Progenitor cell of endocrine pancreas (in vitro differentiated cells): ENCODE results near the gene RPL18. TPM values are rescaled to one million over a fixed set of nuclear protein-coding genes. Genes with fewer than 3 reads are reported as not detected.
A peak's percentile ranks its signal among the peaks of the same experiment; 100 is the strongest.

ENCODE experiments used
- DNase-seq: peaks from one replicate; pipeline ENCODE4 v3.0.0; 2021; ENCODE audit warnings: low spot score; ENCODE audit not compliant: unreplicated experiment
- H3K27ac Mint-ChIP-seq: 2 replicates; pipeline ENCODE4 v1.8.0; 2021; ENCODE audit warnings: mild to moderate bottlenecking, moderate library complexity, mixed read lengths
- H3K27me3 Mint-ChIP-seq: 2 replicates; pipeline ENCODE4 v1.8.0; 2021; ENCODE audit warnings: mixed read lengths
- H3K36me3 Mint-ChIP-seq: 2 replicates; pipeline ENCODE4 v1.8.0; 2022; ENCODE audit warnings: mixed read lengths; ENCODE audit not compliant: insufficient read depth
- H3K4me1 Mint-ChIP-seq: 2 replicates; pipeline ENCODE4 v1.8.0; 2021; ENCODE audit warnings: low read depth, mixed read lengths
- H3K4me3 Mint-ChIP-seq: 2 replicates; pipeline ENCODE4 v1.8.0; 2021; ENCODE audit warnings: low read depth, mild to moderate bottlenecking, moderate library complexity, mixed read lengths
- H3K9me3 Mint-ChIP-seq: 2 replicates; pipeline ENCODE4 v1.8.0; 2021; ENCODE audit warnings: low read depth, mixed read lengths
- total RNA-seq: library from RNA; stranded (reverse); gene quantifications from 2 replicates; pipeline ENCODE4 v1.2.1, GENCODE V29; 2021
- TF ChIP-seq, protein P1 (sequence below): fragments of 200-600 bp; sonication (generic); IDR thresholded peaks from one replicate; pipeline ENCODE4 v1.5.0; 2021; ENCODE audit warnings: antibody characterized with exemption, mild to moderate bottlenecking; ENCODE audit not compliant: unreplicated experiment

RPL18 gene
- total RNA-seq, 1 donor from 2014 or later, result 1,379 TPM

DNA sequence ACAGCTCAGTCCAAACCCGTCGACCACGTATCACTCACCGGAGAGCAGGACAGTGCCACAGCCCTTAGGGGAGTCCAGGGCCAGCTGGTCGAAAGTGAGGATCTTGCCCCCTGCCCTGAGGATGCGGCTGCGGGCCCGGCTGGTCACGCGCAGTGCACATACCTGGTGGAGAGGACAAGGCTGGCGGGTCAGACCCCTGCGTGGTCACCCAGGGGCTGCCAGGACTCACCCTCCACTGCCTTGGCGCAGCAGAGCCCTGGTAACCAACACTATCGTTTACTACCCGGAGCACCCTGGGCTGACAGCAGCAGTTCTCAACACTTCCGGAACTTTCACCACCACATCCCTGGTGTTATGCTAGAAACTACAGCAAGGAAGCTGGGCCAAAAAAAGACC, 2.9 kb downstream of the RPL18 start:
- no peaks in the 10 kb centered on the region for H3K27me3 Mint-ChIP-seq
- H3K9me3 Mint-ChIP-seq, result no peaks in the 10 kb centered on the region
- peak overlapping the region; percentile 61 for H3K4me3 Mint-ChIP-seq
- H3K36me3 Mint-ChIP-seq, result peaks cover 11% of the 10 kb centered on the region
- no peak for DNase-seq
- H3K4me1 Mint-ChIP-seq, result peaks cover 32% of the 10 kb centered on the region
- TF ChIP-seq, protein P1, sequence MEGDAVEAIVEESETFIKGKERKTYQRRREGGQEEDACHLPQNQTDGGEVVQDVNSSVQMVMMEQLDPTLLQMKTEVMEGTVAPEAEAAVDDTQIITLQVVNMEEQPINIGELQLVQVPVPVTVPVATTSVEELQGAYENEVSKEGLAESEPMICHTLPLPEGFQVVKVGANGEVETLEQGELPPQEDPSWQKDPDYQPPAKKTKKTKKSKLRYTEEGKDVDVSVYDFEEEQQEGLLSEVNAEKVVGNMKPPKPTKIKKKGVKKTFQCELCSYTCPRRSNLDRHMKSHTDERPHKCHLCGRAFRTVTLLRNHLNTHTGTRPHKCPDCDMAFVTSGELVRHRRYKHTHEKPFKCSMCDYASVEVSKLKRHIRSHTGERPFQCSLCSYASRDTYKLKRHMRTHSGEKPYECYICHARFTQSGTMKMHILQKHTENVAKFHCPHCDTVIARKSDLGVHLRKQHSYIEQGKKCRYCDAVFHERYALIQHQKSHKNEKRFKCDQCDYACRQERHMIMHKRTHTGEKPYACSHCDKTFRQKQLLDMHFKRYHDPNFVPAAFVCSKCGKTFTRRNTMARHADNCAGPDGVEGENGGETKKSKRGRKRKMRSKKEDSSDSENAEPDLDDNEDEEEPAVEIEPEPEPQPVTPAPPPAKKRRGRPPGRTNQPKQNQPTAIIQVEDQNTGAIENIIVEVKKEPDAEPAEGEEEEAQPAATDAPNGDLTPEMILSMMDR, result no peak
- H3K27ac Mint-ChIP-seq, result no peak overlapping the region

DNA sequence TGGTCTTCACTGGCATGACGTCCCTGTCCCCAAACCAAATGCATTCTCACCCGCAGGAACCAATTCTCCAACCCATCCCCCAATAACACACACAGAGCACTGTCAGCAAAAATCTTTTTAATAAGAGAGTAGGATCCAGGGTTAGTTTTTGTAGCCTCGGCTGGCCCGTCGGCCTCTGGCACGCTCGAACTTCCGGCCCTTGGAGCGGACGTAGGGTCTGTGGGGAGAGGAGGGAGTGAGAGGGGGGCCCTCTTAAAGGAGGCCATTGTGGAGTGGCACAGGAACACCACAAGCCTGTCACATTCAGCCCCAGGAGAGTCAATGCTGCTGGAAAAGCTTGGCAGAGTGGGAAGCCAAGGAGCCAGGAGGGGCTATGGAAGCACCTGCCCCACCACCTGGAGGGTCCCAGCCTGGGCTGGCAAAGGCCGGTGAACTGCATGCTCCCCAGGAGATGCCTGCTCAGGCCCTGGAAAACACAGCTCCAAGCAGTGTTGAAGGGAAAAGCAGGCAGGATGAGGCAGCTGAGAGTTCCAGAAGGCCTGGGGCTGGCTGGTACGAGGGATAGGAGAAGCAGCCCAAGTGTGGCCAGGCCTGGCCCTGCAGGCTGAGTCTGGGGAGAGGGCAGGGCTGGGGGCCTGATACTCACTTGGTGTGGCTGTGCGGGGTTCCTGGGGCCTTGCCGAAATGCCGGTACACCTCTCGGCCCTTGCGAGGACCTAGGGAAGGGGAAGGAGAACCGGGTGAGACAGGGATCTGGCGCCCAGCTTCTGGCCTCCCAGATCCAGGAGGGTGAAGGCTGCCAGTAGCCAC, 3.5 kb downstream of the RPL18 start:
- no peaks in the 10 kb centered on the region for H3K9me3 Mint-ChIP-seq
- H3K4me3 Mint-ChIP-seq, result peak overlapping the region; percentile 44
- H3K27ac Mint-ChIP-seq, result peak overlapping the region; percentile 82
- TF ChIP-seq, protein P1, result no peak
- H3K27me3 Mint-ChIP-seq, result no peaks in the 10 kb centered on the region
- H3K36me3 Mint-ChIP-seq, result peaks cover 11% of the 10 kb centered on the region
- no peak for DNase-seq
- peaks cover 32% of the 10 kb centered on the region for H3K4me1 Mint-ChIP-seq

DNA sequence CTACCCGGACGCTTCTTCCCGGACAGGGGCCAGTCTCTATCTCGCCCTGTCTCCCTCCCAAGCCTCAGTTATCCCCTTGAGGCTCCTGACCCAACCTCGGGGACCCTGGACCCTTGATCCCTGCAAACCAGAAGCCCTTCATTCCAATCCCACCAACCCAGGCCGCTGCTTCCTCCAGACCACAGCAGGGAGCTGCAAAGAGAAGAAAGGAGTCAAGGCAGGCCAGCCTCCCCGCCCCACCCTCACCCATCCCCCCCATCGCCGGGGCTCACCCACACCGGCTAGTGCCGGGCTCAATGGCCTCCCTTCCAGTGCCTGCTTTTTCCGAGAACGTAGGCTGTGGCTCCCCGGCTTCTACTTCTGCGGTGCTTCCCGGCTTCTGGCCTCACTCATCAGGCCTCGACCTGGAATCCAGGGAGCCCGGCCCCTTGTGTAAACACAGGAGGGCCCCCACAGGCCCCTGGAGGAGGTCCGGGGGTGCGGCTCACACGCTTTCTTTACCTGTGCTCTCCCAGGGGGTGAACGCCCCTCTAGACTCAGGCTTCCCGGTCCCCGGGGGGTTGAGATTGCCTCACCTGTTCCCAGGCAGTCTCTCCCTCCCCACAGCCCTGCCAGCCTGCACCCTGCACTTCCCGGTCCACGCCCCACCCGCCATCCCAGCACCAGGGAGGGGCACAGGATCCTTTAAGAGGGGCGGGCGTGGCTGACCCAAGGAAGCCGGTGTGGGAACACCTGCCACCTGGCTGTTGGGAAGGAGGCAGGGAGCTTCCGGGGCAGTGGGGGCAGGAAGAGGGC, 4.3 kb downstream of the RPL18 start, which contains the start of gene FAM83E:
Gene FAM83E (minus strand): TSS at position 641 of the 795 bp plus-strand sequence. CDS start 1,704 bp downstream, outside the sequence.
- Mint-ChIP-seq H3K27ac (peak within 1 kb of the TSS; percentile 90), H3K4me1 (peaks cover 30% of the 10 kb centered on the region), H3K36me3 (peaks cover 11% of the 10 kb centered on the region), H3K4me3 (peak within 1 kb of the TSS; percentile 44), H3K27me3 (no peaks in the 10 kb centered on the region), H3K9me3 (no peaks in the 10 kb centered on the region)
- no peak for DNase-seq
- TF ChIP-seq, protein P1, result no peak

DNA sequence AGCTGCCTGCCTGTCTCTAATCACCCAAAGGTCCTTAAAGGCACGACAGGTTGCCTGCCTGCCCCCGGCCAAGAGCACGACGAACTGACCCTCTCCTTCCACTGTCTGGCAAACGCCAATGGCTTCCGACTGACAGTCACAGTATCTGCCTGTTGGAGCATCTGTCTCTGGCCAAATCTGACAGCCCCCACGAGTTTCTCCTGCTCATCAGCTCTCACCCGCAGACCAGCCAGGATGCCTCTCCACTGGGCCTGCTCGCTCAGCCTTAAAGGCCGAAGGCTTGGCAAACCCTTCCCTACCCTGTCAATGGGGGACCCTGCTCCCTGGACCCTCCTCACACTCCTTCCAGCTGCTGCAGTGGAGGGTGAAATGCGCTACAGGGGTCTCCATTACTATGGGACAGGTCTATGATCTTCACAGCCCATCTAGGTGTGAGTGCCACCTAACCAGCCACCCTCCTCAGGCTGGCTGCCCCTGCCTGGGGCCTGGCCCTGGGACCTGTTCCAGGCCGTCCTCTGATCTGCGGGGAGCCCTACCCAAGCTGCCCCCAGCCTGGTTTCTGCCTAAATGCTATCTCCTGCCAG, 5.0 kb downstream of the RPL18 start:
- peak overlapping the region; percentile 90 for H3K27ac Mint-ChIP-seq
- H3K36me3 Mint-ChIP-seq, result peaks cover 10% of the 10 kb centered on the region
- TF ChIP-seq, protein P1, result no peak
- H3K27me3 Mint-ChIP-seq, result no peaks in the 10 kb centered on the region
- no peak overlapping the region for H3K4me3 Mint-ChIP-seq
- no peak for DNase-seq
- peaks cover 28% of the 10 kb centered on the region for H3K4me1 Mint-ChIP-seq
- no peaks in the 10 kb centered on the region for H3K9me3 Mint-ChIP-seq
